Epithelial cell of prostate (primary cell): ENCODE measurements around the gene CLEC16A.

Experiments used
- DNase-seq: peaks from one replicate; pipeline ENCODE4 v3.0.0-alpha.2; 2011; ENCODE audit warnings: low read depth, low spot score
- H3K27ac ChIP-seq: fragments of 450-650 bp; 2 replicates; pipeline ENCODE4 v1.5.1; 2017; ENCODE audit warnings: mild to moderate bottlenecking

CLEC16A gene

GRCh38 chr16:11032000-11032921 lies 87.9 kb downstream of the CLEC16A start:
- peak overlapping the region; percentile 37 for H3K27ac ChIP-seq
- no peak for DNase-seq

GRCh38 chr16:11032922-11033291 lies 88.5 kb downstream of the CLEC16A start:
- peak overlapping the region; percentile 37 for H3K27ac ChIP-seq
- DNase-seq: no peak

- DNase-seq: no peak
- peak overlapping the region; percentile 15 for H3K27ac ChIP-seq
Measured at GRCh38 chr16:11033629-11034420, 89.5 kb downstream of the CLEC16A start.

- DNase-seq: no peak
- H3K27ac ChIP-seq: peak overlapping the region; percentile 15
Measured at GRCh38 chr16:11034481-11034931, 90.1 kb downstream of the CLEC16A start.

GRCh38 chr16:11035096-11035495 lies 90.7 kb downstream of the CLEC16A start:
- H3K27ac ChIP-seq: no peak overlapping the region

GRCh38 chr16:11036040-11036439 lies 91.7 kb downstream of the CLEC16A start:
- no peak overlapping the region for H3K27ac ChIP-seq
- no peak for DNase-seq

More at GRCh38 chr16:11035096-11035495, 90.7 kb downstream of the CLEC16A start:
- DNase-seq: no peak

GRCh38 chr16:11036868-11037410 lies 92.6 kb downstream of the CLEC16A start:
- no peak overlapping the region for H3K27ac ChIP-seq

GRCh38 chr16:11038305-11038704 lies 93.9 kb downstream of the CLEC16A start:
- no peak for DNase-seq
- peak overlapping the region; percentile 67 for H3K27ac ChIP-seq

More at GRCh38 chr16:11036868-11037410, 92.6 kb downstream of the CLEC16A start:
- DNase-seq: no peak

GRCh38 chr16:11038777-11039176 lies 94.4 kb downstream of the CLEC16A start:
- peak overlapping the region; percentile 67 for H3K27ac ChIP-seq
- peak; percentile 78 for DNase-seq

- H3K27ac ChIP-seq: peak overlapping the region; percentile 67
- DNase-seq: no peak
Measured at GRCh38 chr16:11039726-11040125, 95.4 kb downstream of the CLEC16A start.

GRCh38 chr16:11042191-11042590 lies 97.8 kb downstream of the CLEC16A start:
- H3K27ac ChIP-seq: no peak overlapping the region
- DNase-seq: no peak

- no peak overlapping the region for H3K27ac ChIP-seq
- no peak for DNase-seq
Measured at GRCh38 chr16:11045441-11045840, 101.1 kb downstream of the CLEC16A start.

- H3K27ac ChIP-seq: no peak overlapping the region
- no peak for DNase-seq
Measured at GRCh38 chr16:11045846-11046245, 101.5 kb downstream of the CLEC16A start.

- DNase-seq: no peak
- H3K27ac ChIP-seq: no peak overlapping the region
Measured at GRCh38 chr16:11046382-11046931, 102.1 kb downstream of the CLEC16A start.

- H3K27ac ChIP-seq: no peak overlapping the region
- DNase-seq: no peak
Measured at GRCh38 chr16:11047057-11047456, 102.7 kb downstream of the CLEC16A start.

GRCh38 chr16:11047939-11048800 lies 103.8 kb downstream of the CLEC16A start:
- no peak for DNase-seq
- H3K27ac ChIP-seq: no peak overlapping the region

- no peak overlapping the region for H3K27ac ChIP-seq
- DNase-seq: no peak
Measured at GRCh38 chr16:11049396-11050059, 105.2 kb downstream of the CLEC16A start.

GRCh38 chr16:11050536-11050935 lies 106.2 kb downstream of the CLEC16A start:
- H3K27ac ChIP-seq: no peak overlapping the region
- no peak for DNase-seq

- H3K27ac ChIP-seq: no peak overlapping the region
- DNase-seq: no peak
Measured at GRCh38 chr16:11050944-11051343, 106.6 kb downstream of the CLEC16A start.
